HG02610 (cell line): ENCODE data around the gene GANC.
"Not testable (repeated sequence)": the region's sequence is repeated elsewhere in the genome, so short reads cannot be mapped to it uniquely, and the experiment has no call there.

Experiments
- ATAC-seq: cut with Tn5 transposase; IDR thresholded peaks from one replicate; pipeline ENCODE4 v1.9.1; 2021; ENCODE audit warnings: mild to moderate bottlenecking, moderate library complexity; ENCODE audit not compliant: unreplicated experiment

Gene GANC

GRCh38 chr15:42283671-42284070, 10.7 kb downstream of the GANC start:
- ATAC-seq = no peak

- ATAC-seq = no peak
Measured at GRCh38 chr15:42284551-42284950, 11.6 kb downstream of the GANC start.

GRCh38 chr15:42285034-42285433, 12.0 kb downstream of the GANC start:
- no peak for ATAC-seq

GRCh38 chr15:42286445-42287029, 13.5 kb downstream of the GANC start:
- ATAC-seq = no peak

GRCh38 chr15:42287931-42288330, 14.9 kb downstream of the GANC start:
- ATAC-seq = no peak

GRCh38 chr15:42289166-42289565, 16.2 kb downstream of the GANC start:
- ATAC-seq = no peak

GRCh38 chr15:42301004-42301403, 28.0 kb downstream of the GANC start:
- ATAC-seq = not testable (repeated sequence)

- no peak for ATAC-seq
Measured at GRCh38 chr15:42306681-42307080, 33.7 kb downstream of the GANC start.

- ATAC-seq = no peak
Measured at GRCh38 chr15:42313463-42313862, 40.5 kb downstream of the GANC start.

- no peak for ATAC-seq
Measured at GRCh38 chr15:42314818-42315217, 41.8 kb downstream of the GANC start.

- no peak for ATAC-seq
Measured at GRCh38 chr15:42315521-42315920, 42.5 kb downstream of the GANC start.

GRCh38 chr15:42316282-42316805, 43.3 kb downstream of the GANC start:
- not testable (repeated sequence) for ATAC-seq

GRCh38 chr15:42319206-42319605, 46.2 kb downstream of the GANC start:
- ATAC-seq = no peak

- ATAC-seq = no peak
Measured at GRCh38 chr15:42324308-42324707, 51.3 kb downstream of the GANC start.

GRCh38 chr15:42329161-42329560, 56.2 kb downstream of the GANC start:
- no peak for ATAC-seq

GRCh38 chr15:42329992-42330391, 57.0 kb downstream of the GANC start:
- ATAC-seq = no peak

GRCh38 chr15:42331235-42331634, 58.2 kb downstream of the GANC start:
- no peak for ATAC-seq

GRCh38 chr15:42332331-42332730, 59.3 kb downstream of the GANC start:
- ATAC-seq = no peak

- no peak for ATAC-seq
Measured at GRCh38 chr15:42335074-42335473, 62.1 kb downstream of the GANC start.

- not testable (repeated sequence) for ATAC-seq
Measured at GRCh38 chr15:42336650-42337049, 63.6 kb downstream of the GANC start.

GRCh38 chr15:42337104-42337503, 64.1 kb downstream of the GANC start:
- not testable (repeated sequence) for ATAC-seq

- no peak for ATAC-seq
Measured at GRCh38 chr15:42338500-42338899, 65.5 kb downstream of the GANC start.

- no peak for ATAC-seq
Measured at GRCh38 chr15:42343596-42344232, 70.7 kb downstream of the GANC start.
